ENCODE data around the gene NEBL. TPM values are rescaled to one million over a fixed set of nuclear protein-coding genes. Genes with fewer than 3 reads are reported as not detected.

NEBL gene
- total RNA-seq, 1 donor from 2014 or later = 77.6 TPM

DNA sequence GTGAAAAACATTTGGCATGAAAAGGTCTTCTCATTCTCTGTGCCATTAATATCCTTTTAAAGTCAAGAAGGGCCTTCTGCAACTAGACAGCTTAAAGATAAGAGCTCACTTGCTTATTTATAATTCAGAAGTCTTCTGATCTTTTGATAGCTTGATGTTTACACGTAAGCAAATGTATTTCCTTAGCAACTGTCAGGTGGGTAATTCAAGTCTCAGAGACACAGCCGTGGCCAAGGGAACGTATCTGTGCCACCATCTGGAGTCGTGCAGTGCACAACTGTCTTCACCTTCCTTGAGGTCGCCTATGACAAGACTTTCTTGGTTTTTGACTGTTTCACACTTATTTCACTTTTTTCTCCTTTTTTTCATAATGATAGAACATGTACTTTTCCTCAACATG, 4.0 kb upstream of the NEBL start:
- no peak overlapping the region for H3K27ac Mint-ChIP-seq
- no peak overlapping the region for H3K9ac ChIP-seq
- H3K27ac ChIP-seq = no peak overlapping the region
- H3K4me1 Mint-ChIP-seq = no peaks in the 10 kb centered on the region
- H2AFZ ChIP-seq (replicated peaks) = no peak overlapping the region
- no peaks in the 10 kb centered on the region for H3K9me3 Mint-ChIP-seq
- H3K4me2 ChIP-seq = no peak overlapping the region
- TF ChIP-seq, protein P1, sequence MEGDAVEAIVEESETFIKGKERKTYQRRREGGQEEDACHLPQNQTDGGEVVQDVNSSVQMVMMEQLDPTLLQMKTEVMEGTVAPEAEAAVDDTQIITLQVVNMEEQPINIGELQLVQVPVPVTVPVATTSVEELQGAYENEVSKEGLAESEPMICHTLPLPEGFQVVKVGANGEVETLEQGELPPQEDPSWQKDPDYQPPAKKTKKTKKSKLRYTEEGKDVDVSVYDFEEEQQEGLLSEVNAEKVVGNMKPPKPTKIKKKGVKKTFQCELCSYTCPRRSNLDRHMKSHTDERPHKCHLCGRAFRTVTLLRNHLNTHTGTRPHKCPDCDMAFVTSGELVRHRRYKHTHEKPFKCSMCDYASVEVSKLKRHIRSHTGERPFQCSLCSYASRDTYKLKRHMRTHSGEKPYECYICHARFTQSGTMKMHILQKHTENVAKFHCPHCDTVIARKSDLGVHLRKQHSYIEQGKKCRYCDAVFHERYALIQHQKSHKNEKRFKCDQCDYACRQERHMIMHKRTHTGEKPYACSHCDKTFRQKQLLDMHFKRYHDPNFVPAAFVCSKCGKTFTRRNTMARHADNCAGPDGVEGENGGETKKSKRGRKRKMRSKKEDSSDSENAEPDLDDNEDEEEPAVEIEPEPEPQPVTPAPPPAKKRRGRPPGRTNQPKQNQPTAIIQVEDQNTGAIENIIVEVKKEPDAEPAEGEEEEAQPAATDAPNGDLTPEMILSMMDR (IDR thresholded peaks at IDR 0.05) = no peak
- TF ChIP-seq EZH2phosphoT487 (IDR thresholded peaks at IDR 0.05) (no peak), EZH2 (IDR thresholded peaks at IDR 0.05) (no peak)
- H3F3A ChIP-seq (ENCODE audit: low read depth) = no peaks in the 10 kb centered on the region
- H3K36me3 Mint-ChIP-seq = peaks cover 8% of the 10 kb centered on the region
- no peaks in the 10 kb centered on the region for H3K9me3 ChIP-seq (ENCODE audit: low read depth)
- no peak overlapping the region for H3K4me3 Mint-ChIP-seq
- H4K20me1 ChIP-seq (ENCODE audit: low read depth) = no peaks in the 10 kb centered on the region
- no peaks in the 10 kb centered on the region for H3K79me2 ChIP-seq (ENCODE audit: low read depth)
- no peaks in the 10 kb centered on the region for H3K4me1 ChIP-seq
- no peaks in the 10 kb centered on the region for H3K27me3 Mint-ChIP-seq (ENCODE audit: insufficient read depth, low read depth)
- DNase-seq (ENCODE audit: low spot score) = no peak
- no peaks in the 10 kb centered on the region for H3K27me3 ChIP-seq
- H3K4me3 ChIP-seq = no peak overlapping the region
- H3K36me3 ChIP-seq = no peaks in the 10 kb centered on the region

DNA sequence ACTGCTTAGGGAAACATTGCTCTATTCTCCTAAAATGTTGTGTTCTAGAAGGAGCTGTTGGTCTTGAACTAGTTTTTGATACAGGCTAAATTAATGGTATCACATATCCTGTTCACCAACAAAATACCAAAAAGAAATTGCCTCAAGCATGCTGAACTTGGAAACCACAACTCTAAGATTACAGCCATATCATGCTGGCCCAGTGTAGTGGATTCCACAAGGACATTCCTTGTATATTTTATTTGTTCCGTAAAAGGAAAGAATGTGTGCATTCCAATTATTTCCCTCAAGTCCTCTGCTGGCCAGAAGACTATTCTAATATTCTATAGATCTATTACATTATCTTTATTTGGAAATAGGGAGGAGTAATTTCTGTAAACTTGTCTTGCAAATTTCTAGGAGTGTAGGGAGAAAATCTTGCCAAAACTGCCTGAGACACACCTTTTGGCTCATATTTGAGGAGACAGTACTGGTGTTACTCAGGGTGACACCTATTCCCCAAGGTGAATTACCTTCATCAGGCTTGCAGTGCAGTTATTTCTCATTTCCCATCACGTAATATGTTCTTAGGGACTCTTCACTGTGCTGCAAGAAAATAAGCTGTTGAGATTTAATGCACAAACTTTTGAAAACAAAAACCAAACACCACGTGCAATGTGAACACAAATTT, 1.9 kb upstream of the NEBL start:
- Histone ChIP-seq H3K4me3 (no peak overlapping the region), H3F3A (ENCODE audit: low read depth) (no peaks in the 10 kb centered on the region), H3K4me2 (no peak overlapping the region), H3K4me1 (no peaks in the 10 kb centered on the region), H3K79me2 (ENCODE audit: low read depth) (no peaks in the 10 kb centered on the region), H4K20me1 (ENCODE audit: low read depth) (no peaks in the 10 kb centered on the region), H3K9ac (no peak overlapping the region), H3K9me3 (ENCODE audit: low read depth) (no peaks in the 10 kb centered on the region), H3K27me3 (no peaks in the 10 kb centered on the region), H3K27ac (no peak overlapping the region), H3K36me3 (no peaks in the 10 kb centered on the region), H2AFZ (replicated peaks) (no peak overlapping the region)
- peaks cover 3% of the 10 kb centered on the region for H3K36me3 Mint-ChIP-seq
- DNase-seq (ENCODE audit: low spot score) = no peak
- no peaks in the 10 kb centered on the region for H3K27me3 Mint-ChIP-seq (ENCODE audit: insufficient read depth, low read depth)
- H3K4me3 Mint-ChIP-seq = no peak overlapping the region
- no peaks in the 10 kb centered on the region for H3K9me3 Mint-ChIP-seq
- no peak overlapping the region for H3K27ac Mint-ChIP-seq
- no peaks in the 10 kb centered on the region for H3K4me1 Mint-ChIP-seq
- TF ChIP-seq, protein P1 (IDR thresholded peaks at IDR 0.05) = no peak
- TF ChIP-seq EZH2 (IDR thresholded peaks at IDR 0.05) = no peak
- TF ChIP-seq EZH2phosphoT487 (IDR thresholded peaks at IDR 0.05) = no peak

DNA sequence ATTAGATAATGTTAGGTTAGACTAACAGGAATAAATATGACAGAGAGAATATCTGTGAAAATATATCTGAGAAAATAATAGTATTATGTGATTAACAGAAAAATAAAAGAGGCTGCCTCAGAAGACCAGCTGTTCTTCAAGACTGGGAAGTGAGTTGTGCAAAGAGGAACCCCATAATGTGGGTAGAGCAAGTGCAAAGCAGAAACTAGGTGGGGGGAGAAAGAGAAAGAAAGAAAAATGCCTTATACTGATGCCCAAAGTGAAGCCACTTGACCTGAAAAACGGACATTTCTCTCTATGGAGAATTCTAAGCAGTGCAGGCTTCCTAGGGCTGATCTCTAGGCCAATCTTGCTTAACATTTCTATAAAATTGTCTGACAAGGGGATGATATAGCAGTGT, 3.8 kb downstream of the NEBL start:
- Histone ChIP-seq H3K4me1 (peaks cover 13% of the 10 kb centered on the region), H3K4me3 (no peak overlapping the region), H3K9ac (no peak overlapping the region), H3K4me2 (no peak overlapping the region), H2AFZ (replicated peaks) (no peak overlapping the region), H3K27me3 (no peaks in the 10 kb centered on the region), H3K27ac (no peak overlapping the region), H4K20me1 (ENCODE audit: low read depth) (no peaks in the 10 kb centered on the region), H3K79me2 (ENCODE audit: low read depth) (no peaks in the 10 kb centered on the region), H3F3A (ENCODE audit: low read depth) (peaks cover 5% of the 10 kb centered on the region), H3K9me3 (ENCODE audit: low read depth) (no peaks in the 10 kb centered on the region), H3K36me3 (no peaks in the 10 kb centered on the region)
- TF ChIP-seq EZH2phosphoT487 (IDR thresholded peaks at IDR 0.05) (no peak), EZH2 (IDR thresholded peaks at IDR 0.05) (no peak)
- TF ChIP-seq, protein P1 (IDR thresholded peaks at IDR 0.05) = no peak
- H3K4me1 Mint-ChIP-seq = peaks cover 7% of the 10 kb centered on the region
- H3K27me3 Mint-ChIP-seq (ENCODE audit: insufficient read depth, low read depth) = no peaks in the 10 kb centered on the region
- H3K9me3 Mint-ChIP-seq = no peaks in the 10 kb centered on the region
- DNase-seq (ENCODE audit: low spot score) = no peak
- H3K4me3 Mint-ChIP-seq = no peak overlapping the region
- H3K36me3 Mint-ChIP-seq = peaks cover 15% of the 10 kb centered on the region
- no peak overlapping the region for H3K27ac Mint-ChIP-seq
